GM12874 (cell line): Measurements from ENCODE around the gene SLC39A10.

Experiments used
- CTCF ChIP-seq: IDR thresholded peaks from 2 replicates; pipeline ENCODE4 v1.5.1; 2011; ENCODE audit warnings: low read depth, mild to moderate bottlenecking, control low read depth, low read length, moderate library complexity; ENCODE audit not compliant: insufficient read depth

Gene SLC39A10

GRCh38 chr2:195682077-195682476 lies 25.1 kb downstream of the SLC39A10 start:
- no peak for TF ChIP-seq CTCF

GRCh38 chr2:195683174-195683573 lies 26.1 kb downstream of the SLC39A10 start:
- no peak for TF ChIP-seq CTCF

GRCh38 chr2:195686564-195686963 lies 29.5 kb downstream of the SLC39A10 start:
- no peak for TF ChIP-seq CTCF

- no peak for TF ChIP-seq CTCF
Measured at GRCh38 chr2:195687320-195688086, 30.5 kb downstream of the SLC39A10 start.

- TF ChIP-seq CTCF, result no peak
Measured at GRCh38 chr2:195694553-195694952, 37.5 kb downstream of the SLC39A10 start.

- no peak for TF ChIP-seq CTCF
Measured at GRCh38 chr2:195695002-195695631, 38.1 kb downstream of the SLC39A10 start.

GRCh38 chr2:195696012-195696411 lies 39.0 kb downstream of the SLC39A10 start:
- TF ChIP-seq CTCF, result no peak
